Spleen (tissue), 7 donors: Measurements from ENCODE around the gene ISL2.

ENCODE experiments used
- POLR2A ChIP-seq, 3 donors: fragments of 450-650 bp; IDR thresholded peaks; one replicate each; pipeline ENCODE4 v1.5.1; 2017; ENCODE audit warnings: antibody characterized with exemption in 3 of 3, mild to moderate bottlenecking in 1 of 3
- POLR2AphosphoS5 ChIP-seq, 3 donors: sonication (generic); formaldehyde crosslinking; IDR thresholded peaks; one replicate each; pipeline ENCODE4 v1.5.1; 2017; ENCODE audit warnings: antibody characterized with exemption in 3 of 3
- TF ChIP-seq, protein P1 (sequence below), 11 experiments: fragments of 200-600 bp in 7 of 11; fragments of 450-650 bp in 4 of 11; sonication (generic) in 4 of 11; IDR thresholded peaks in 8 of 11; conservative IDR thresholded peaks in 3 of 11; 1 replicate in 7 of 11; 2 replicates in 4 of 11; pipeline versions ENCODE4 v1.4.0 to v1.8.0; 2016 to 2021; ENCODE audit warnings: antibody characterized with exemption in 11 of 11, inconsistent platforms in 4 of 11, mild to moderate bottlenecking in 1 of 11
- donor health status: DM: no; HTN: no; CAD: no; lungs with moderate emphysema.
- donor health status: DM: no; HTN: no; CAD: no.
- donor health status: DM: no; HTN: no; CAD: no.

GRCh38 chr15:76335307-76336253 is 993 bp upstream of the ISL2 start:
- TF ChIP-seq POLR2A (IDR thresholded peaks at IDR 0.05) (no peak), POLR2AphosphoS5 (IDR thresholded peaks at IDR 0.05) (peak; percentile 18 to 73 (median 38))
- TF ChIP-seq, protein P1, sequence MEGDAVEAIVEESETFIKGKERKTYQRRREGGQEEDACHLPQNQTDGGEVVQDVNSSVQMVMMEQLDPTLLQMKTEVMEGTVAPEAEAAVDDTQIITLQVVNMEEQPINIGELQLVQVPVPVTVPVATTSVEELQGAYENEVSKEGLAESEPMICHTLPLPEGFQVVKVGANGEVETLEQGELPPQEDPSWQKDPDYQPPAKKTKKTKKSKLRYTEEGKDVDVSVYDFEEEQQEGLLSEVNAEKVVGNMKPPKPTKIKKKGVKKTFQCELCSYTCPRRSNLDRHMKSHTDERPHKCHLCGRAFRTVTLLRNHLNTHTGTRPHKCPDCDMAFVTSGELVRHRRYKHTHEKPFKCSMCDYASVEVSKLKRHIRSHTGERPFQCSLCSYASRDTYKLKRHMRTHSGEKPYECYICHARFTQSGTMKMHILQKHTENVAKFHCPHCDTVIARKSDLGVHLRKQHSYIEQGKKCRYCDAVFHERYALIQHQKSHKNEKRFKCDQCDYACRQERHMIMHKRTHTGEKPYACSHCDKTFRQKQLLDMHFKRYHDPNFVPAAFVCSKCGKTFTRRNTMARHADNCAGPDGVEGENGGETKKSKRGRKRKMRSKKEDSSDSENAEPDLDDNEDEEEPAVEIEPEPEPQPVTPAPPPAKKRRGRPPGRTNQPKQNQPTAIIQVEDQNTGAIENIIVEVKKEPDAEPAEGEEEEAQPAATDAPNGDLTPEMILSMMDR (IDR thresholded peaks at IDR 0.05 in 8 of 11, conservative IDR thresholded peaks at IDR 0.05 in 3 of 11) = no peak
